GM21423 (cell line): Measurements from ENCODE around the gene CFAP20DC.
"Not testable (repeated sequence)": the region's sequence is repeated elsewhere in the genome, so short reads cannot be mapped to it uniquely, and the experiment has no call there.

ENCODE experiments used
- ATAC-seq: cut with Tn5 transposase; IDR thresholded peaks from one replicate; pipeline ENCODE4 v1.9.1; 2021; ENCODE audit warnings: mild to moderate bottlenecking, moderate library complexity; ENCODE audit not compliant: unreplicated experiment

Gene CFAP20DC

DNA sequence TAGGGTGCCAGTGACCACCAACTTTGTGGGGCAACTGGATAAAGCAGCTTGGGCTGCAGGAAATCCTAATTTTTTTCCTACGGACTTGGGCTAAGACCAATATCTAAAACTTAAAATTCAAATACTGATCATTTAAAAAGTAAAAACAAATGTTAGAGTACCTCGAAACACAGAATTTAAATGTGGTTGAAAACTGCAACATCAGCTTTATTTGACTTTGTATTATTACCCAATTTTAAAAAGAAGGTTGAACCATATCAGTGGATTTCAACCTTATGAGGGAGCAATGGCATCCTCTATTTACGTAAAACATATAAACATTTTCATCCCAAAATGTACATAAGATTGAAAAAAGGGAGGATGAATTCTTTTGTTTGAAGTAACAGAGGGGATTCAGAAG is 26.2 kb downstream of the CFAP20DC start:
- ATAC-seq, result no peak

GRCh38 chr3:59017617-59017984 is 32.2 kb downstream of the CFAP20DC start:
- no peak for ATAC-seq

- no peak for ATAC-seq
Observed at GRCh38 chr3:59016930-59017616, 32.8 kb downstream of the CFAP20DC start.

DNA sequence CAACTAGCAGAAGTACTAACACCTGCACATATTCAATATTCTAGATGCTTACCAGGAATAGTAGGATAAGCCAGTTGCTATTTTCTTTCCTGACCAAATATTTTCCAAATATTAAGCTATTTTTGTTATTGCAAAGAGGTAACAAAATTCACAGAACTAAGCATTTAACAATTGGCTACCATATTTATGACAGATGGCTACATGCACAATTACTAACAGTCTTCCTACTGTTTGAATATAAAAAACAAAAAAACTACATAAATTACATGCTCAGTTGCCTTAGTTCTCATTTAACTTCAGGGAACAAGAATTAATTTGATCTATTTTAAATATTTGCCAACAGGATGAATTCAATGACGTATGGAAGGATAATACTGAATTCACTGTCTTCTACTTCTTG is 36.2 kb downstream of the CFAP20DC start:
- ATAC-seq, result no peak

DNA sequence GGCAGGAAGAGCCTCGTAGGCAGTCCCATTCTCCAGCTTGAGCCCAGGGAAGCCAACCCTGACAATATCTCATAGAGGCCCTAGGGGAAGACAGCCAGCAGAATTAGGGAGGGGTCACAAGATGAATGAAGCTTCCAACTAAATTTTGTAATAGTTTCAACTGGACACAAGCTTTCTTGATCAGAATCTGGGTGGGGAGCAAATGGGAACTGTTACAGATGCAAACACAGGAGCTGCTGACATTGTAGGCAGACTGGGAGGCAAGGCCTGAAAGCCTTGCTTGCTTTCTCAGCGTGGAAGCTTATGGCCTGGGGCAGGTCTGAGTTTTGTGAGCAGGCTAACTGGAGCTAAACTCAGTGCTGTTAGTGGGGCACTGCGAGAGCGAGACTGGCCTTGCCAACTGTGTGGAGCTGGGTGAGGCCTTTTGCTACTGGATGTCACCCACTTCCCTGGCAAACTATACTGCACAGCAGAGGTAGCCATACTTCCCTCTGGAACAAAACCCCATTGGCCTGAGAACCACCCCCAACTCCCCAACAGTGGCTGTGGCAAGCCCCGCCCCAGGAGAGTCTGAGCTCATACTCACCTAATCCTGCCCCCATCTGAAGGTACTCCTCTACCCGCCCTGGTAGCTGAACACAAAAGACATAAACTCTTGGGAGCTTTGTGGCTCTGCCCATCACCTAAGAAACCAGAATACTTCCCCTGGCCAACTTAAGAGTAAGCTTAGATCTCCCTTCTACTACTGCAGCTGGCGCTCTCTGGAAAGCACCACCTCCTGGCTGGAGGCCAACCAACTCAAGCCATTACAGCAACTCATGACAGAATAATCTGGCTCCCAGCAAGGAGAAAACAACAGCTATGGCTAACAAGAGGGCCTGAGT is 42.9 kb downstream of the CFAP20DC start:
- ATAC-seq, result no peak

DNA sequence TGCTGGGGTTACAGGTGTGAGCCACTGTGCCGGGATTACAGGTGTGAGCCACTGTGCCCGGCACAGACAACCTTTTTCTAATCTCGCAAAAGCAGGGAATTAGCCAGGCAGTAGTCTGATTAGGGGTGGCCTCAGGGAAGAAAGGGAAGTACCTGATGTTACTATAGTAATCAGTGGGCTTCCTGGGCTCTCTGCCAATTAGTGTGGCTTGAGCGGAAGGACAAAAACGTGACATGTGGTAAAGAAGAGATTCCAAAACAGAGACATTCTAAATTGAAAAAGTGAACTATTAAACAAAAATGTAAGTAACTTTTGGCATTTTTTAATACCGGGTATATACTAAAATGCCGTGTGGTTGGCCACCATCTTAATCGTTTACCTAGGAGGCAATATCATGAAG is 48.1 kb downstream of the CFAP20DC start:
- ATAC-seq, result no peak

DNA sequence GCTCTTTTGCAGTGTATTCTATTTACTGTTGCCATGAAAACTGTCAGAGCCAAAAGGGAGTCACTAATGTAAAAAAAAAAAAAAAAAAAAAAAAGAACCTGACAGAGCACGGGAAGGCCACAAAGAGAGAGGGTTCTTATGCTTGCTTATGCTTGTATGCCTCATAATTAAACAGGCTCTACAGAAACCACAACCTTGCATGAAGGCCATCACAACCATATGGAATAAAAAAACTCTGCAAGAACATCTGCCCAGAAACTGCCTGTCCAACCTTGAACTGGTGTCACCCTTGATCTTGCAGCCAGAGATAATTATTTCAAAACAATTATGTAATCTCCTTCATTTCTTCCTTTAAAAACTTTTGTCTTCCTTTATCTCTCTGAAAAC is 50.1 kb downstream of the CFAP20DC start:
- ATAC-seq, result no peak

- no peak for ATAC-seq
Observed at GRCh38 chr3:58999134-58999773, 50.6 kb downstream of the CFAP20DC start.

DNA sequence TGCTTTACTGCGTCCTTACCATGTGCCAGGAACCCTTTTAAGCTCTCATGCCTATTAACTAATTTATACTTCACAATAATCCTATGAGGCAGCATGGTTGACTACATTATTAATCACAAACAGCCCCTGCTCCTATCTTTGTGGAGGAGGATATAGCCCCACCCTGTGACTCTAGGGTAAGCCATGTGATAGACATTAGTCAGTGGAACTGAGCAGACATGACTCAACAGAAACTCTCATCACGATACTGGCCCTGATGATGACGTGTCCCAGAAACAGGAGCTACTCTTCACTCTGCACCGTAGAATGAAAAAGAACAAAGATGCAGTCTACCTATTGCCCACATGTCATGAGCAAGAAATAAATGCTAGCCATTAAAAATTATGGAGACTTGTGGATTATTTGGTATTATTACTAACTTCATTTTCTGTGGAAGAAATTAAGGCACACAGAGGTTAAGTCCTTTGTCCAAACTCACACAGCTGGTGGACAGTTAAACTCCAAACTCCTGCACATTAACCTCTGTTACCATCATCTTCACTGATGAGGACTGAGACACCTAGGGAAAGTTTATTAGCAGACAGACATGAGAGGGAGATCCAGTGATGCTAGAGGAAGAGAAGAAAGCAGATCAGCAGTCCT is 51.2 kb downstream of the CFAP20DC start:
- ATAC-seq, result no peak

DNA sequence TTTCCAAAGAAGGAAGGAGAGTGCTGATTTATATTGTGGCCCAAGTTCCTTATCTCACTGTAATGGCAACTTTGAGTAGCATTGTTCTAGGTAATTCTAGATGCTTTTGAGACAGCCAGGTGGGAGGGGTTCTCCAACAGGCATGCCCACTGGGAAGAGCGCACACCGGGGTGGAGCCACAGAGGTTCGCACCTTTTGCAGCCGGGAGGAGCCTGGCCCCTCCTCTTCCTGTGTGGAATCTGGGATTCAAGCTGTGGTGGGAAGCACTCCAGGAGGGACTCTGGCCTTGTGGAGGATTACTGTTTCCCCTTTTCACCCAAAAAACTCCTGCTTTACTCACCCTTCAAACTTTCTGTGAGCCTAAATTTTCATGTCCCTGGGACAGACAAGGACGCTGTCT is 53.1 kb downstream of the CFAP20DC start:
- no peak for ATAC-seq

DNA sequence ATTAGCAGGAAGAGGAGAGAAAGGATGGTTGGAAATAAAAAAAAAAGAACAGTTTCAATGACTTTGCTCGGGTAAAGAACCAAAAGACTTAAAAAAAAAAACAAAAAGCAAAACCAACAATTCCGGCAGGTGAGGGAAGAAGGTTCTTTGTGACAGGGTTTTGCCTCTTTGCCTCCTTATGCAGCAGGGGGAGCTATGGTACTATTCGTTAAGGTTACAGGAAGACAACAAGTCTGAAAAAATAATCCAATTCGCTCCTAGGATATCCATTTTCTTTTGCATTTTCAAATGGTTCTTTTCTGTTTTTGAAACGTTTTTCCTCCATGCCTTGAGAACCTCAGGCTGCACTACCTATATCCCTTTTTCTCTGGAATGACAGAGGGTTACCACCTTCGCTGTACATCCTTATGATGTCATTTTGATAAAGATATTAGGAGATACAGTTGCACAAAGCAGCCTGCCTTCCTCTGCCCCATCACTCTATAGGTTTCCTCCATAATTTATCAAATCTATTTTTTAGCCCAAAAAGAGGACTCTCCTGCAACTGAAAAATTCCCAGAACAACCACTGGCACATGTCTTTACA is 55.0 kb downstream of the CFAP20DC start:
- ATAC-seq, result no peak

DNA sequence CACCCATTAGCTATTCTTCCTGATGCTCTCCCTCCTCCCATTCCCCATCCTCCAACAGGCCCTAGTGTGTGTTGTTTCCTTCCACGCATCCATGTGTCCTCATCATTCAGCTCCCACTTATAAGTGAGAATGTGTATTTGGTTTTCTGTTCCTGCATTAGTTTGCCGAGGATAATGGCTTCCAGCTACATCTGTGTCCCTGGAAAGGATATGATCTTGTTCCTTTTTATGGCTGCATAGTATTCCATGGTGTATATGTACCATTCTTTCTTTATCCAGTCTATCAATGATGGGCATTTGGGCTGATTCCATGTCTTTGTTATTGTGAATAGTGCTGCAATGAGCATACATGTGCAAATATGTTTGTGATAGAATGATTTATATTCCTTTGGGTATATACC is 56.3 kb downstream of the CFAP20DC start:
- no peak for ATAC-seq

GRCh38 chr3:58991623-58992022 is 58.2 kb downstream of the CFAP20DC start:
- ATAC-seq, result no peak

DNA sequence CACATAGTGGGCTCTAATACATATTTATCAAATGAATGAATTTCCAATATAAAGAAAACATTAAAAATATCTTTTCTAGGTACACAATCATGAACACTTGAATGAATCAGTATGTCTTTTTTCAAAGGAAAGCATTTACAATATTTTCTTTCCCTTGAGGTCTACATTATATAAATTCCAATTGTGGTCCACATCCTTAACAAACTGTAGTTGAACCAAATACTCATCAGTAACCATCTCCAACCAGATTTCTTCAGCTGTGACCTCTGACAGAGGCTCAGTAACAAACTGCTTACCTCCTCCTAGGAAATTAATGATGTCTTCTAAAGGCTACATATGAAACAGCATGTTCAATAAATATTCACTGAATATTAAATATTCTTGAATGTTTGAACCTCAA is 58.8 kb downstream of the CFAP20DC start:
- no peak for ATAC-seq

- ATAC-seq, result no peak
Observed at GRCh38 chr3:58989955-58990354, 59.9 kb downstream of the CFAP20DC start.

DNA sequence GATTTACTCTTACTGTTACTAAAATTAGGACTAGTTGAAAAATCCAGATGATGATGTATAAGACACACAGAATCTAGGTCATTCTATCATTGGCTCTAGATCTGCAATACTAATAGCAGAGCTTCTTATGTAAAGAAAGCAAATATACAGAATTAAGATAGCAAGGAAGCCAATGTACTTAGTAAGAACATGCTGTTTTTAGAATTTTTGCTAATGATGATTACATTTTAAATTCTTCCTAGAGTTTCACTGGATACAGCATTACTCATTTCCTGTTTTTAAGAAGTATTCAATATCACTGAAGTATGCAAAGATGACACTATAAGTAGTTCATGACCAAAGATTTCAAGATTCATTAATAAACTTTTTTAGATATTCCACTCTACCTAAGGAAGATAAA is 60.7 kb downstream of the CFAP20DC start:
- no peak for ATAC-seq

DNA sequence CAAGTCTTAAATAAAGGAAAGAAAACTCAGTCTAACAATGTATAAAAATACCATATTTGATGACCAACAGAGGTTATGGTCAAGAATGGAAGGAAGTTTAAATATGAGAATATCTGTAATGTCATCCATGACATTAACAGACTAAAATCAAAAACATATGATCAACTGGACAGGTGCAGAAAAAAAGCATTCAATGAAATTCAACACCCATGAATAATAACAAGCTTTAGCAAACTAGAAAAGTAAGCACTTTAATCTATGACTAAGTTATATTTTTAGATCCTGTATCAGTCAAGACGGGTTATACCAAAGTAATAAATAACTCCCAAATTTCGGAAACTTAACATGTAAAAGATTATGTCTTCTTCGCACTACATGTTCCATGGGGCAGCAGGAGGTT is 61.8 kb downstream of the CFAP20DC start:
- ATAC-seq, result no peak

DNA sequence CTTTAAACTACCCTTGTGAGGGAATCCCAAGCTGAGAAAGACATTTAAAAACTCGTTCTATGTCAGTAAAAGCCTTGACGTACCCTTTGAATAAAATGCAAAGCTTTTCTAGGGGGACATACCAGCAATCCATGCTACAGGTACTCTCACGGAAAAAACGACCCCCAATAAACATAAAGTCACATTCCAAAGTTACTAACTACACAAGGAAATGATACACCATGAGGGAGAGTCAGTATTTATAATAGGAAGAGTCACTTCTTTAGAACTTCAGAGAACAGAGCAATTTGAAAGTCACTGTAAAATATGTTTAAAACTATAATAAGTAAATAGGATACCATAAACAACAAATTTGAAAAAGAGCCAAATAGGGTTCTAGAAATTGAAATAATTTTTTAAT is 63.2 kb downstream of the CFAP20DC start:
- ATAC-seq, result no peak

DNA sequence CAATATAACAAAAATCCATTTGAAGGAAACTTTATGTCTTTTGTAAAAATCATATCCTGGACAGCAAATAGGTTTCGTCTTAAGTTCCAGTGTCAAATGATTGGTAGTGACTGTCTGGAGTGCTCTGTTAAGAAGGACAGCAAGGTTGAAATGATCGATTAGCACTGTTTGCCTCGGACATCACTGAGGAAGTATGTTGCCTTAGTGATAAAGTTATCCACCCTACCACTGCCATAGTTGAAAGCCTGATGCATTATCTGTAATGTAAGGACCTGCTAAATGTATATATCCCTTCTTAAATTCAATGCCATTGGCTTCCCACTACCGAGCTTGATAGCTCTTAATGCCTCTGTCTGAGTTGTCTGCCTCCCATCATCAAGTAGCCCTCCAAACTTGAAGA is 70.0 kb downstream of the CFAP20DC start:
- no peak for ATAC-seq

DNA sequence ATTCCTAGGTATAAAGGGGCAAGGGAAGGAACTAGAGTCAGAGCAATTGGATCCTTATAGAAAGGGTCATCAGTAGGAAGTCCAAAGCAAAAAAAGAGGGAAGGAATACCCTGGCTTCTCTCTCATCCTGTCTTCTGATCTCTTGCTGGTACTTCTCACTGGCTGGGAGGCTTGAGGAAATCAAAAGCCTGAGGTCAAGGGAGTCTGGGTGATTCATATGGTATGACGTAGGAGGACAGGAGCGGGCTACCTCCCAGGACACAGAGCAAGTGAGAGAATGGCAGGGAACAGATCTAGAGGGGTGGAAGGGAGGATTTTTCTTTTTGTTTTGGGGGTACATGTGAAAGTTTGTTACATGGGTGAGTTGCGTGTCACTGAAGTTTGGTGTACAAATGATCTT is 76.0 kb downstream of the CFAP20DC start:
- no peak for ATAC-seq

- not testable (repeated sequence) for ATAC-seq
Observed at GRCh38 chr3:58967866-58968265, 82.0 kb downstream of the CFAP20DC start.
